Stimulated activated CD4-positive, alpha-beta T cell treated with anti-CD3 and anti-CD28 coated beads, Interleukin-15, amount 100 ng/mL, for 48 hours (primary cell): ENCODE measurements around the gene PLA2G2C.

ENCODE experiments used
- DNase-seq, 2 donors: peaks; one replicate each; pipeline ENCODE4 v3.0.0-alpha.2; 2020; ENCODE audit warnings: low read depth in 2 of 2

The PLA2G2C gene

DNA sequence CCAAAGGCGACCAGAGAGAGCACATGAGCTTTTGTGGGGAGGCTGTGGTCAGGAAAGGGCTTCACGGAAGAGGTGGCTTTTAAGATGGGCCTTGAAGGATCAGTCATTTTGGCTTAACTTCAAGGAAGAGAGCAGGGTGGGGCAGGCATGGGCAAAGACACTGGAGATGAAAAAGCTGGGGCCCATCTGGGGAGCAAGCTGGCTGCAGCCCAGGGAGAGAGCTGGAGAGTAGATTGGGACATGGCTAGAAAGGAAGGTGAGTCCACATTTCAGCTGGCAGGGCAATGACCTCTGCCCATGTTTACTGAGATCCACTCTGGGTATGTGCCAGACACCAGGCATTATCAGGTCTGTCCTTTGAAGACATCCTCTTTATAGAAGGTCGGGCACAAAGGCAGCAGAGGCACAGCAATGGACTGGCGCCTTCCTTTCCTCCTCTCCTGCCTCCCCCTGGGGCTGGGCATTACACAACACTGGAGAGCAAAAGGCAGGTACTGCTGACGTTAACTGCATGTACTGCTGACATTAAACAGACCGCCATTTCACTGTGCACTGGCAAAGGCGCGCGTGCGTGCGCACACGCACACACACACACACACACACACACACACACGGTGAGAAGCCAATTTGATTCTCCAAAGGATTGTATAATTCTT, 2.6 kb downstream of the PLA2G2C start:
- DNase-seq, result no peak

- no peak for DNase-seq
These were observed 3.3 kb downstream of the PLA2G2C start for GRCh38 chr1:20183035-20183434.

DNA sequence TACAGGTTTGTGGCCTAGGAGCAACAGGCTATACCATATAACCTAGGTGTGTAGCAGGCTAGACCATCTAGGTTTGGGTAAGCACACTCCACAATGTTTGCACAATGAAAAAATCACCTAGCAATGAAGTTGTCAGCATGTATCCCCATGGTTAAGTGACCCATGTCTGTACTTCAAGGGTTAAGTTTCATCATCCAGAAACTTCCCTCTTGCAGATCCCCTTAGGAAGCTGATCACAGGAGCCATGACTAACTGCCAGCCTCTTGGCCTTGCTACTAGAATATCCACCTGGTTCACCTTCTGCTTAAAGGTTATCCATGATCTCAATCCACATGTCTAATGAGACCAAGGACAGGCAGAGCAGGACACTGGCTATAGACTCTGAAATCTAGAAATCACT, 3.9 kb downstream of the PLA2G2C start:
- DNase-seq, result no peak

DNA sequence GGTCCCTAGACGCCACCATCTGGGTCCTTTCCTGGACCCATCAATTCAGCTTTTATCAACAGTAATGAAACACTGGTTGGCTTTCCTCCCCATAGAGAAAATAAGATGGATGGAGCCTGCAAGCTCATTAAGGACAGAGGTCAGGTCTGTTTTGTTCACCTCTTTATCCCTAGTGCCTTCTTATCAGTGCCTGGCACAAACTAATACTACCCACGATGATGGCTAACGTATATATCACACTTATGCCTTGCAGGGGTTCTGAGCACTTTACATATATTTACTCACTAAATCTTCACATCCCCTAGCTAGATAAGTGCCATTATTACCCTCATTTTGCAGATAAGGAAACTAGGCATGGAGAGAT, 5.5 kb downstream of the PLA2G2C start:
- DNase-seq, result no peak

DNA sequence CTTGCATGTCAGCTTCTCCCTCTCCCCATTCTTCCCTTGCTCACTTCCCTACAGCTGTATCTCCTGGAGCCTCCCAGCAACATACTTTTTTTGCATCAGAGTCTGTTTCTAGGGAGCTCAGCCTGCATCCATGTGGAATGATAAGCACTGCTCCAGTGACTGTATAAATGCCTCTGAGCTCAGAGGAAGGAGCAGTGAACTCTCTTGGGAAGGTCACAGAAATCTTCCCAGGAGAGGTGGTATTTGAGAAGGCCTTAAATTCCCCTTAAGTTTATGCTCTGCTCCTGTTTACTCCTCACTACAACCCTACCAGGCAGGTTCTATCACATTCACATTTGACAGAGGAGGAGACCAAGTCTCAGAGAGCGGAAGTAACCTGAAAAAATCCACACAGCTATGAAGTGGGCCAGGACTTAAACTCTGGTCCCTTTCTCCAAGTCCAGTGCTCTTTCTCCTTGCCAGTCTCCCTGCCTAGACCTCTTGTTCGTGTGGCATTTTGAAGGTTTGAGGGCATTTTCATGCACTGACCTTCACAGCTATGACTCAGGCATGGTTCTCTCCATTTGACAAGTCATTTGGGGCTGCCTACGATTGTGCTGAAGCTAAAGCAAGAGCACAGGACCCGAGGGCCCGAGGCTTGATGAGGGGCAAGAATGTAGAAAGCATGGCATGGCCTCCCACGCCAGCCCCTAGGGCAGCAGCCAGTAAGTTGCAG, 6.0 kb downstream of the PLA2G2C start:
- no peak for DNase-seq

- DNase-seq, result no peak
These were observed 6.8 kb downstream of the PLA2G2C start for GRCh38 chr1:20179371-20180128.

DNA sequence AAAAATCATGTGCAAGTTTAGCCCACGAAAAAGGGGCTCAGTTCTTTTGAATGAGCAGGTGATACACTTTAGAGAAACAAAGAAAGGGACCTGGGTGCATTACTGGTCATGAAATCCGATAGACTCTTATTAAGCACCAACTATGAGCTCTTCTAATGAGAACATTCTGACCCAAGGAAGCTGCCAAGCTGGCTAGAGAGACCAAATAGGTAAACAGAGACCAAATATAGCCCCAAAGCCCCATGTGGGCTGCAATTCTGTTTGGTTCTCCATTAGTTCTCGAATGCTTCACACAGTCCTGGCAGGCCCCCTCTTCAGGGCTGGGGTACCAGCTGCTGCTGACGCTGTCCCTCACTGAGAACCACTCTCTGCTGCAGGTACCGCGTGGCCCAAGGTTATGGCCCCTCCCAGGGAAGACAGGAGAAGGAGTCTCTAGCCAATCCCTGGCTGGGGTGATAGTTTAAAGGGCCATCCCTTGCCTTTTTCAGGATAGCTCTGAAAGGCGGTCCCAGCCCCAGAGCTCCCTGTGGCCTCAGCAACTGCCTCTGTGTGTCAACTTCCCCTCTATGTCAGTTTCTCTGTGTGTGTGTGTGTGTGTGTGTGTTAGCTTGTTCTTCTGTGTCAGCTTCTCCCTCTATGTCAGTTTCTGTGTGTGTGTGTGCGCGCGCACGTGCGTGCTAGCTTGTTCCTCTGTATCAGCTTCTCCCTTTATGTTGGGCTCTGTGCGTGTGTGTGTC, 7.5 kb downstream of the PLA2G2C start:
- DNase-seq, result no peak

- DNase-seq, result no peak
These were observed 11.2 kb downstream of the PLA2G2C start for GRCh38 chr1:20174937-20175666.

DNA sequence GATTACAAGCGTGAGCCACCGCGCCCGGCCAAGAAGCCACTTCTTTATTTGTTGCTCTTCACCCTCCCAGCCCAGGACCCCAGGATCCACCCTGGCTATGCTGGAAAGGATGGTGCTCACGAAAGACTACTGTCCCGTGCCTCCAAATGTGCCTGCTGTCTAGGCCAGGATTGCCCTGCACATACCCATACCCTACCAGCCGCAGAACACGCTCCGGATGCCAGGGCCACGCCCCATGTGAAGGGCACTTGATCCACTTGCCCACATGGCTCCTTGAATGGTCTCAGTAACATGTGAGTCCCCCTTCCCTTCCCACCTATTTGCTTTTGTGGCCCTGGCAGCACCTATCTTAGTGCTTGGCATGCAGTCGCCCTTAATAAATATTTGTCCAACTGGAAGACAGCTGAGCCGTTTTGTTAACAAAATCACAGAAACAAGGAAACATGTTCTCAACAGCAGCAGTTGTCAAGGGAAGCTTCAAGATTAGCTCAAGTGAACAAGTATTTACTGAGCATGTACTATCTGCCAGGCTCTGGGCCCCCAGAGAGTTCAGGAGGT, 14.2 kb downstream of the PLA2G2C start:
- no peak for DNase-seq

GRCh38 chr1:20169932-20170331, 16.4 kb downstream of the PLA2G2C start:
- DNase-seq, result no peak

GRCh38 chr1:20168564-20169491, 17.5 kb downstream of the PLA2G2C start:
- DNase-seq, result no peak

- DNase-seq, result no peak
These were observed 19.2 kb downstream of the PLA2G2C start for GRCh38 chr1:20167126-20167525.

DNA sequence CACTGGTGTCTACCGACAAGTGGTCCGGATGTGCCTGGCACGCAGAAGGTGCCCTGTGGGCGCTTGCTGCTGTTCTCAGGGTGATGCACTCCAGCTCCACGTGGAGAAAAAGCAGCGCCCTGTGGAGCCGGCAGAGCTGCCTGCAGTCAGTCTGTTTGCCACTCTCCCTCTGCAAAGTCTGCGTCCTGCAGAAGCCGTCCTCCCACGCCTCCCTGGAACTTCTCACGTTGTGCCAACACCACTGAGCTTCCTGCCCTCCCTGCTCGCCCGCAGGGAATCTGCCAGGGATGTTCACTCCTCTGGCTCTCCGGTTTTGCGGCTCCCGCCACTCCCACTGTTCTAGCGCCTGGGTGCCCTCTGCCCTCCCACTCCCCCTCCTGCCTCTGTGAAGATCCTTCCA, 20.3 kb downstream of the PLA2G2C start:
- DNase-seq, result no peak

DNA sequence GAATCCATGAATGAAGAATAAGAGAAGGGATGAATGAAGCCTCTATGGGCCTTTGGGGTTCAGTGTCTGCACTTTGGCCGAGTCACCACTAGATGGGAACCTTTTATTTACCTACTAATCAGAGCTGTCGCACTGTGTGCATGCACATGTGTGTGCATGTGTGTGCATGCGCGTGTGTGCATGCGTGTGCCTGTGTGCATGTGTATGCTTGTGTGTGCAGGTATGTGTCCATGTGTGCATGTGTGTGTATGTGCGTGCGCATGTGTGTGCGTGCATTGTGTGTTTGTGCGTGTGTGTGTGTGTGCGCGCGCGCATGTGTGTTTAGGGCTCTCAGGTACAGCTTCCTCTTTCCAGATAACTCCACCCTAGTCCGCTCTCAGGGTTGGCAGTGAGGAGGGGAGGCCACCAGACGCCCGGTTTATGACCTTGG, 20.8 kb downstream of the PLA2G2C start:
- no peak for DNase-seq

GRCh38 chr1:20164694-20165202, 21.6 kb downstream of the PLA2G2C start:
- DNase-seq, result no peak

GRCh38 chr1:20160034-20160433, 26.3 kb downstream of the PLA2G2C start:
- DNase-seq, result no peak

GRCh38 chr1:20158358-20159070, 27.8 kb downstream of the PLA2G2C start:
- no peak for DNase-seq

DNA sequence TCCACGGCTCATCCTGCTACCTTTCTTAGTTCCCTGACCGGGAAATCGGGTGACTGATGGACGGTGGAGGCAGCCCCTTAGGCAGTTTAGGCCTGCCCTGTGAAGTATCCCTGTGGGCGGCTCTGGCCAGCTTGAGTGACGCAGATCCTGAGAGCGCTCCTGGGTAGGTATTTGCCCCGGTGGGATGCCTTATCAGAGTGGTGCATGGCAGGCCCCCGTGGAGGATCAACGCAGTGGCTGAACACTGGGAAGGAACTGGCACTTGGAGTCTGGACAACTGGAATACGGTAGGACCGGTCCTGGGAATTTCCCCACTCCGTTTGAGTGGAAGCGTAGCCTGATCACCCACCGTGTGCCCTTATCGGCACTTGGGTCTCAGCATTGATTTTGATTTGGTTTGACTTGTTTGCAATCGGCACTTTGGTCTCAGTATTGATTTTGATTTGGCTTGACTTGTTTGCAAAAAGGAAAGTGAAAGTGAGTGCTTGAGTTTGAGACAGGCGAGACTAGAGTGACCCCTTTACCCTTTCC, 32.0 kb downstream of the PLA2G2C start:
- no peak for DNase-seq

- no peak for DNase-seq
These were observed 33.3 kb downstream of the PLA2G2C start for GRCh38 chr1:20153000-20153418.
